AG09319 (cell line): ENCODE data around the gene SHISAL2B.

ENCODE experiments used
- DNase-seq: peaks from one replicate; pipeline ENCODE4 v3.0.0-alpha.2; 2010; ENCODE audit warnings: low read depth; ENCODE audit errors: extremely low read depth
- CTCF ChIP-seq: IDR thresholded peaks from 2 replicates; pipeline ENCODE4 v1.5.1; 2011; ENCODE audit warnings: low read depth, mild to moderate bottlenecking, inconsistent platforms, low read length, moderate library complexity

SHISAL2B gene

GRCh38 chr5:64763948-64764503 lies 73.7 kb downstream of the SHISAL2B start:
- TF ChIP-seq CTCF = no peak
- no peak for DNase-seq

GRCh38 chr5:64765804-64766504 lies 75.7 kb downstream of the SHISAL2B start:
- no peak for TF ChIP-seq CTCF
- DNase-seq = no peak

- no peak for TF ChIP-seq CTCF
- no peak for DNase-seq
Observed at GRCh38 chr5:64766941-64767340, 76.6 kb downstream of the SHISAL2B start.
